Stimulated activated CD4-positive, alpha-beta T cell treated with anti-CD3 and anti-CD28 coated beads, Interleukin-1b, Interleukin-23, amount 100 ng/mL, for 24 hours (primary cell): ENCODE measurements around the gene AP4E1.
"Not testable (repeated sequence)": the region's sequence is repeated elsewhere in the genome, so short reads cannot be mapped to it uniquely, and the experiment has no call there.

Source experiments
- DNase-seq, 4 experiments: peaks; one replicate each; pipeline ENCODE4 v3.0.0-alpha.2; 2020; ENCODE audit warnings: low read depth in 4 of 4, low spot score in 1 of 4

AP4E1 gene

DNA sequence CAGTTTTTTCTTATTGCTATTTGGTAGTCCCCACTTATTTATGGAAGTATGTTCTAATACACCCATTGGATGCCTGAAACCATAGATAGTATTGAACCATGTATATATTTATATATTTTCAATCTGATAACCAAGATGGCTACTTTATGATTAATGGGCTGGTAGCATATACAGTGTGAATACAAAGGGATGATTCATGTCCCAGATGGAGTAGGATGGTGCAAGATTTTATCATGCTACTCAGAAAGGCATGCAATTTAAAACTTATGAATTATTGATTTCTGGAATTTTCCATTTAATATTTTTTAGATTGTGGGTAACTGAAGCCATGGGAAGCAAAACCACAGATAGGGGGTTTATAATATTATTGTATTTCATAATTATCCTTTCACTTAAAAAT is 35.2 kb downstream of the AP4E1 start:
- DNase-seq = no peak

DNA sequence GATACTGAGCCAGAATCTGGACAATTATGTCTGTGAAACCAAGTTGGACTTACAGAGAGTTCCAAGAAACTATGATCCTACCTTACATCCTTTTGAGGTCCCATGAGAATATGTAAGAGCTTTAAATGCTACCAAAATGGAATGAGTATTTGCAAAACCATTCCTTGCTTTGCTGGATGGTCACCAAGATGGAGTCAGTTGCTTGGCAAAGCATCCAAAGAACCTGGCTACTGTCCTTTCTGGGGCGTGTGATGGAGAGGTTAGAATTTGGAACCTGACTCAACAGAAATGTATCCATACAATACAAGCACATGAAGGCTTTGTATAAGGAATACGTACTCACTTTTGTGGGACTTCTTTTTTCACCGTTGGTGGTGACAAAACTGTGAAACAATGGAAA is 36.2 kb downstream of the AP4E1 start:
- DNase-seq = no peak

- DNase-seq = no peak
Observed at GRCh38 chr15:50945725-50946124, 37.2 kb downstream of the AP4E1 start.

DNA sequence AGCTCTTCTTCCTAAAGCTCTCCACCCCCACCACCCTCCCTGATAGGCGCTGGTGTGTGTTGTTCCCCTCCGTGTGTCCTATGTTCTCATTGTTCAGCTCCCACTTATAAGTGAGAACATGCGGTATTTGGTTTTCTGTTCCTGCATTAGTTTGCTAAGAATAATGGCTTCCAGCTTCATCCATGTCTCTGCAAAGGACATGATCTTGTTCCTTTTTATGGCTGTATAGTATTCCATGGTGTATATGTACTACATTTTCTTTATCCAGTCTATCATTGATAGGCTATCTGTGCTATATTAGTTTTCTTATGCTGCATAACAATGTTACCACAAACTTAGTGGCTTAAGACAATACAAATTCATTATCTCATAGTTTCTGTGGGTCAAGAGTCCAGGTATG is 42.3 kb downstream of the AP4E1 start:
- DNase-seq = not testable (repeated sequence)

GRCh38 chr15:50953302-50953701 is 44.8 kb downstream of the AP4E1 start:
- no peak for DNase-seq

- not testable (repeated sequence) for DNase-seq
Observed at GRCh38 chr15:50954837-50955236, 46.4 kb downstream of the AP4E1 start.

DNA sequence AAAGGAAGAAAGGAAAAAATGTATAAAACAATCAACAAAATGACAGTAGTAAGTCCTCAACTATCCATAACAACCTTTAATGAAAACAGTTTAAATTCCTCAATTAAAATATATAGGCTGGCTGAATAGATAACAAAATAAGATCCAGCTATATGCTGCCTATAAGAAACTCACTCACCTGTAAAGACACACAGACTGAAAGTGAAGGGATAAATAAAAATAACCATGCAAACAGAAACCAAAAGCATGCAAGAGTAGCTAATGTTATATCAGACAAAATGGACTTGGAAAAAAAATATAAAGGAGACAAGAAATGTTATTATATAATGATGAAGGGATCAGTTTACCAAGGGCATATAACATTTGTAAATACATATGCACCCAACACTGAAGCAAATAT is 51.2 kb downstream of the AP4E1 start:
- DNase-seq = no peak

DNA sequence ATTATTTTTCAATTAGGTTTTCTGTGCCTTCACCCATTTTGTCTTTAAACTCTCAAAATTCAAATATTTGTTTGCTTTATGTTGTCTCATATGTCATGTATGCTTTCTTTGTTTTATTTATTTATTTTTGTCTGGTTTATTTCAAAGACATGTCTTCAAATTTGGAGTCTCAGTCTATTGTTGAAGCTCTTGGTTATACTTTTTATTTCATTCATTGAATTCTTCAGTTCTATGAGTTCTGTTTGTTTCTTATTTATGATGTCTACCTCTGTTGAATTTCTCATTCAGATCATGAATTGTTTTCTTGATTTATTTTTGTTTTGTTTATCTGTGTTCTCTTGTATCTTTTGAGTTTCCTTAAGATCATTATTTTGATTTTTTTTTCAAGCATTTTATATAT is 55.6 kb downstream of the AP4E1 start:
- DNase-seq = no peak

- no peak for DNase-seq
Observed at GRCh38 chr15:50968353-50968752, 59.9 kb downstream of the AP4E1 start.

DNA sequence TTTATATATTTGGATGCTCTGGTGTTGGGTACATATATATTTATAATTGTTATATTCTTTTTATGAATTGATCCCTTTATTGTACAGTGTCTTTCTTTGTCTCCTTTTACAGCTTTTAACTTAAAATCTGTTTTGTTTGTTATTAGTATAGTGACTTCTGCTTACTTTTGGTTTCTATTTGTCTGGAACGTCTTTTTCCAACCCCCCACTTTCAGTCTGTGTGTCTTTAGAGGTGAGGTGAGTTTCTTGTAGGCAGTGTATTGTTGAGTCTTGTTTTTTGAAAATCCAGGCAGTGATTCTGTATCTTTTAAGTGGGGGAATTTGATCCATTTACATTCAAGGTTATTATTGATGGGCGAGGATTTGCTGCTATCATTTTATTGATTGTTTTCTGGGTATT is 62.0 kb downstream of the AP4E1 start:
- no peak for DNase-seq

- DNase-seq = no peak
Observed at GRCh38 chr15:50971115-50971514, 62.6 kb downstream of the AP4E1 start.

DNA sequence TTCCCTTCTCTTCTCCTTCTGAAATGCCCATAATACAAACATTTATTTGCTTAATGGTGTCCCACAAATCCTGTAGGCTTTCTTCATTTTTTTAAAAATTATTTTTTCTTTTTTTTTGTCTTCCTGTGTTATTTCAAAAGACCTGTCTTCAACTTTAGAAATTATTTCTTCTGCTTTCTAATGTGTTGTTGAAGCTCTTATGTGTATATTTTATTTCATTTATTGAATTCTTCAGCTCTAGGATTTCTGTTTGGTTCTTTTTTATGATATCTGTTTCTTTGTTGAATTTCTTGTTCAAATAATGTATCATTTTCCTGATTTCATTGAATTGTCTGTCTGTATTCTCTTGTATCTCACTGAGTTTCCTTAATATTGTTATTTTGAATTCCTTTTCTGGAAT is 63.1 kb downstream of the AP4E1 start:
- DNase-seq = no peak

DNA sequence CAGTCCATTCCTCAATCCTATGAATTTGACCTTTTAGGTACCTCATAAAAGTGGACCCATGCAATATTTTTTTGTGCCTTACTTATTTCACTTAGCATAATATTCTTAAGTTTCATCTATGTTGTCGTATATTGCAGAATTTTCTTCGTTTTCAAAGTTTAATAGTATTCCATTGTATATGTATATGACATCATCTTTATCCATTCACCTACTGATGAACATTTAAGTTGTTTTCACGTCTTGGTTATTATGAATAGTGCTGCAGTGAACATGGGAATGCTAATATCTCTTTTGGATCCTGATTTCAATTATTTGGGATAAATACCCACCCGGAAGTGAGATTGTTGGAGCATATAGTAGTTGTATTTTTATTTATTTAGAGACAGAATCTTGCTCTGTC is 65.1 kb downstream of the AP4E1 start:
- no peak for DNase-seq

DNA sequence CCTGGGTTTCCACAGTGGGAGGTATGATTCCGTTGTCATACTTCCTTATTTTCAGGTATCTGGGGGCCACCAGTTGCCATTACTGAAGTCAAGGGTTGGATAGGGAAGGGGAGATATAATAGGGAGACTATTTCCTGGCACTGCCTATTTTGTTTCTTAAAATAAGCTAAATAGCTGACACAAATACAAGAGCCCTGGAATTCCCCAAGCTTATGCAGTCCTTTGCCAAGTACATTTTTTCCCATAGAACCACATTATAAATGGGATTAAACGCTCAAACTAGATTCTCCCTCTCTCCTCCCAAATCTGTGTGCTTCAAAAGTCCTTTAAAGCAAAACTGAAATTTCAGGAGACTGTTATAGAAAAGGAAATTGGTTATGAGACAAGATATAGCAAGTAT is 68.7 kb downstream of the AP4E1 start:
- no peak for DNase-seq

- DNase-seq = no peak
Observed at GRCh38 chr15:50978580-50978979, 70.1 kb downstream of the AP4E1 start.

- DNase-seq = no peak
Observed at GRCh38 chr15:50979041-50979440, 70.6 kb downstream of the AP4E1 start.

GRCh38 chr15:50993598-50993997 is 85.1 kb downstream of the AP4E1 start:
- no peak for DNase-seq

GRCh38 chr15:50996641-50997040 is 88.2 kb downstream of the AP4E1 start:
- DNase-seq = no peak

GRCh38 chr15:50997371-50998051 is 89.0 kb downstream of the AP4E1 start:
- DNase-seq = no peak

GRCh38 chr15:51004103-51004551 is 95.6 kb downstream of the AP4E1 start:
- no peak for DNase-seq

GRCh38 chr15:51006336-51006985 is 98.0 kb downstream of the AP4E1 start:
- no peak for DNase-seq

GRCh38 chr15:51007131-51007666 is 98.7 kb downstream of the AP4E1 start:
- DNase-seq = no peak

GRCh38 chr15:51011212-51011611 is 102.7 kb downstream of the AP4E1 start:
- no peak for DNase-seq
